Measurements from ENCODE around the gene ENTPD5.

GRCh38 chr14:73937012-73937411 is 82.1 kb downstream of the ENTPD5 start:
- TF ChIP-seq CTCF (IDR thresholded peaks at IDR 0.05; ENCODE audit: poor library complexity): no peak
- TF ChIP-seq EZH2 (IDR thresholded peaks at IDR 0.05; ENCODE audit: borderline replicate concordance): no peak
- no peak for TF ChIP-seq EZH2phosphoT487 (IDR thresholded peaks at IDR 0.05; ENCODE audit: low read depth, severe bottlenecking, unreplicated experiment)
